Stimulated activated CD8-positive, alpha-beta memory T cell treated with anti-CD3 and anti-CD28 coated beads, Interleukin-4, amount 100 ng/mL, for 4 hours (primary cell): ENCODE results near the gene PPP1R12B.
"Not testable (repeated sequence)": the region's sequence is repeated elsewhere in the genome, so short reads cannot be mapped to it uniquely, and the experiment has no call there.

Source experiments
- DNase-seq, 2 donors: peaks; one replicate each; pipeline ENCODE4 v3.0.0-alpha.2; 2020; ENCODE audit warnings: low read depth in 2 of 2, low spot score in 1 of 2

PPP1R12B gene

GRCh38 chr1:202479661-202480060 is 131.2 kb downstream of the PPP1R12B start:
- DNase-seq, result not testable (repeated sequence)

GRCh38 chr1:202480640-202481039 is 132.1 kb downstream of the PPP1R12B start:
- not testable (repeated sequence) for DNase-seq

GRCh38 chr1:202483362-202483761 is 134.9 kb downstream of the PPP1R12B start:
- not testable (repeated sequence) for DNase-seq

GRCh38 chr1:202484032-202484431 is 135.5 kb downstream of the PPP1R12B start:
- DNase-seq, result not testable (repeated sequence)

GRCh38 chr1:202484820-202485219 is 136.3 kb downstream of the PPP1R12B start:
- DNase-seq, result not testable (repeated sequence)

GRCh38 chr1:202488178-202488649 is 139.7 kb downstream of the PPP1R12B start:
- not testable (repeated sequence) for DNase-seq

- DNase-seq, result not testable (repeated sequence)
These were observed 140.6 kb downstream of the PPP1R12B start for GRCh38 chr1:202489101-202489500.

GRCh38 chr1:202493112-202493511 is 144.6 kb downstream of the PPP1R12B start:
- DNase-seq, result not testable (repeated sequence)

GRCh38 chr1:202498542-202498941 is 150.0 kb downstream of the PPP1R12B start:
- DNase-seq, result no peak

- DNase-seq, result not testable (repeated sequence)
These were observed 151.5 kb downstream of the PPP1R12B start for GRCh38 chr1:202499997-202500396.

- DNase-seq, result no peak
These were observed 152.8 kb downstream of the PPP1R12B start for GRCh38 chr1:202501281-202501680.

- DNase-seq, result no peak
These were observed 156.9 kb downstream of the PPP1R12B start for GRCh38 chr1:202505356-202505755.

- DNase-seq, result not testable (repeated sequence)
These were observed 157.5 kb downstream of the PPP1R12B start for GRCh38 chr1:202505880-202506575.

GRCh38 chr1:202508863-202509262 is 160.4 kb downstream of the PPP1R12B start:
- not testable (repeated sequence) for DNase-seq

GRCh38 chr1:202513875-202514274 is 165.4 kb downstream of the PPP1R12B start:
- not testable (repeated sequence) for DNase-seq

- no peak for DNase-seq
These were observed 168.0 kb downstream of the PPP1R12B start for GRCh38 chr1:202516434-202516877.

GRCh38 chr1:202517146-202517545 is 168.6 kb downstream of the PPP1R12B start:
- not testable (repeated sequence) for DNase-seq

- not testable (repeated sequence) for DNase-seq
These were observed 169.7 kb downstream of the PPP1R12B start for GRCh38 chr1:202518180-202518579.

- DNase-seq, result not testable (repeated sequence)
These were observed 170.4 kb downstream of the PPP1R12B start for GRCh38 chr1:202518905-202519304.

- not testable (repeated sequence) for DNase-seq
These were observed 171.8 kb downstream of the PPP1R12B start for GRCh38 chr1:202520129-202520856.

- DNase-seq, result not testable (repeated sequence)
These were observed 172.3 kb downstream of the PPP1R12B start for GRCh38 chr1:202520857-202521216.

GRCh38 chr1:202521484-202521883 is 173.0 kb downstream of the PPP1R12B start:
- not testable (repeated sequence) for DNase-seq
